CD4-positive, alpha-beta T cell treated with Interleukin-15 for 4 hours (primary cell): ENCODE data around the gene PRMT5.
"Not testable (repeated sequence)": the region's sequence is repeated elsewhere in the genome, so short reads cannot be mapped to it uniquely, and the experiment has no call there.

Experiments used
- DNase-seq: peaks from one replicate; pipeline ENCODE4 v3.0.0-alpha.2; 2020; ENCODE audit warnings: low spot score

The PRMT5 gene

GRCh38 chr14:22929104-22929960, at the start of gene PRMT5:
Gene PRMT5 (minus strand): TSS chr14:22929376. CDS start chr14:22929361, 15 bp downstream.
- peak; percentile 99 for DNase-seq

GRCh38 chr14:22978487-22978837, 49.3 kb upstream of the PRMT5 start:
- no peak for DNase-seq

GRCh38 chr14:22977684-22978486, 48.7 kb upstream of the PRMT5 start:
- DNase-seq, result no peak

- DNase-seq, result no peak
Observed at GRCh38 chr14:22977434-22977683, 48.2 kb upstream of the PRMT5 start.

GRCh38 chr14:22976620-22977433, 47.7 kb upstream of the PRMT5 start:
- DNase-seq, result no peak

- no peak for DNase-seq
Observed at GRCh38 chr14:22974530-22975313, 45.5 kb upstream of the PRMT5 start.

- DNase-seq, result peak; percentile 51
Observed at GRCh38 chr14:22973217-22974032, 44.2 kb upstream of the PRMT5 start.

- no peak for DNase-seq
Observed at GRCh38 chr14:22972313-22972930, 43.2 kb upstream of the PRMT5 start.

- DNase-seq, result no peak
Observed at GRCh38 chr14:22971152-22971551, 42.0 kb upstream of the PRMT5 start.

- DNase-seq, result no peak
Observed at GRCh38 chr14:22966783-22967269, 37.6 kb upstream of the PRMT5 start.

- DNase-seq, result not testable (repeated sequence)
Observed at GRCh38 chr14:22965916-22966782, 37.0 kb upstream of the PRMT5 start.

- DNase-seq, result no peak
Observed at GRCh38 chr14:22962061-22962676, 33.0 kb upstream of the PRMT5 start.

GRCh38 chr14:22955702-22956569, 26.8 kb upstream of the PRMT5 start:
- DNase-seq, result no peak

- no peak for DNase-seq
Observed at GRCh38 chr14:22952418-22952817, 23.2 kb upstream of the PRMT5 start.

GRCh38 chr14:22951795-22952194, 22.6 kb upstream of the PRMT5 start:
- not testable (repeated sequence) for DNase-seq

GRCh38 chr14:22945642-22946041, 16.5 kb upstream of the PRMT5 start:
- DNase-seq, result no peak

- no peak for DNase-seq
Observed at GRCh38 chr14:22939684-22940083, 10.5 kb upstream of the PRMT5 start.

- DNase-seq, result no peak
Observed at GRCh38 chr14:22935156-22935555, 6.0 kb upstream of the PRMT5 start.
